Central memory CD4-positive, alpha-beta T cell (primary cell): ENCODE measurements around the gene DUOX1.

Experiments
- DNase-seq: peaks from one replicate; pipeline ENCODE4 v3.0.0; 2022

DUOX1 gene

GRCh38 chr15:45144775-45145174 is 15.0 kb downstream of the DUOX1 start:
- DNase-seq: no peak

DNA sequence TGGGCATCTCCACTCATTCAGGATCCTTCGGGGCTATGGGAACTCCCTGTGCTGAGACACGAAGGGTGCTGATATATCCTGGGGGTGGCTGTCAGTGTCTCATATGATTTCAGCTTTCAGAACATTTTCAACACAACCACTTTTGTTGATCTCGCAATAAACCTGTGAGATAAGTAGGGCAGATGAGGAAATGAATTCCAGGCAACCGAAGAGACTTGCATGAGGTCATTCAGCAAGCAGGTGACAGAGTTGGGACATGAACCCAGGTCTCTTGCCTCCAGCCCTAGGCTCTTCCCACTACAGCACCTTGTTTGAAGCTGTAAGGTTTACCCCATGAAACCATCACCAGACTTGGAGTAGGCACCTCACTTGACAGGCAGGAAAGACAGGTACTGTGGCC is 16.6 kb downstream of the DUOX1 start:
- no peak for DNase-seq

DNA sequence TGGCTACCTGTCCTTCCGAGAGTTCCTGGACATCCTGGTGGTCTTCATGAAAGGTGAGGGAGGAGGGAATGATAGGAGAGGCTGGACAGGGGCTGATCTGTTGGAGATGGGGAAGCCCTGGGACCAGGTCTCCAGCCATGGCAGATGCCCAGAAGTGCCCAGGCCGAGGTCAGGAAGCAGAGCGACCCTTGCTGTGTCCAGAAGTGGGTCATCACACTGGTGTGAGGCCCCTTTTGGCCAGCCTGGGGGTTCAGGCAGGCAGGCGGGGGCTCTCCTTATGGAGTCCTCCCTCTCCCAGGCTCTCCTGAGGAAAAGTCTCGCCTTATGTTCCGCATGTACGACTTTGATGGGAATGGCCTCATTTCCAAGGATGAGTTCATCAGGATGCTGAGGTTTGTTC is 17.8 kb downstream of the DUOX1 start:
- DNase-seq: no peak

- no peak for DNase-seq
Observed at GRCh38 chr15:45148076-45149059, 18.6 kb downstream of the DUOX1 start.

DNA sequence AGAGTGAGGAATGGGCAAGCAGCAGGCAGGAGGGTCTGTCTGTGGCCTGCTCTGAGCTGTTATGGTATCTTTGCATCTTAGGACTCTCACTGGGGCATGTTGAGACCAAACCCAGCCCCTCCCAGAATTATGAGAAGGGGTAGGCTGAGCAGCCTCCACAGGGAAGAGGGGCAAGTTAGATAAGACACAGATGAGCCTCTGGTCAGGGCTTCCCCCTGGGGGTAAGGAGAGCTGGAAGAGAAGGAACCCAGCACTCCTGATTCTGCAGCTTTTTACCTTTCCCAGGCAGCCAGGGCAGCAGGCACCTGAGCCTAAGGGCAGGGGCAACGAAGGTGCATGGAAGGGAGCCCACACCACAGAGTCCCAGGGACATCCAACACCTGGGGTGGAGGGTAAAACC is 19.3 kb downstream of the DUOX1 start:
- DNase-seq: no peak

GRCh38 chr15:45150481-45150880 is 20.7 kb downstream of the DUOX1 start:
- no peak for DNase-seq

GRCh38 chr15:45150997-45151396 is 21.2 kb downstream of the DUOX1 start:
- DNase-seq: no peak

DNA sequence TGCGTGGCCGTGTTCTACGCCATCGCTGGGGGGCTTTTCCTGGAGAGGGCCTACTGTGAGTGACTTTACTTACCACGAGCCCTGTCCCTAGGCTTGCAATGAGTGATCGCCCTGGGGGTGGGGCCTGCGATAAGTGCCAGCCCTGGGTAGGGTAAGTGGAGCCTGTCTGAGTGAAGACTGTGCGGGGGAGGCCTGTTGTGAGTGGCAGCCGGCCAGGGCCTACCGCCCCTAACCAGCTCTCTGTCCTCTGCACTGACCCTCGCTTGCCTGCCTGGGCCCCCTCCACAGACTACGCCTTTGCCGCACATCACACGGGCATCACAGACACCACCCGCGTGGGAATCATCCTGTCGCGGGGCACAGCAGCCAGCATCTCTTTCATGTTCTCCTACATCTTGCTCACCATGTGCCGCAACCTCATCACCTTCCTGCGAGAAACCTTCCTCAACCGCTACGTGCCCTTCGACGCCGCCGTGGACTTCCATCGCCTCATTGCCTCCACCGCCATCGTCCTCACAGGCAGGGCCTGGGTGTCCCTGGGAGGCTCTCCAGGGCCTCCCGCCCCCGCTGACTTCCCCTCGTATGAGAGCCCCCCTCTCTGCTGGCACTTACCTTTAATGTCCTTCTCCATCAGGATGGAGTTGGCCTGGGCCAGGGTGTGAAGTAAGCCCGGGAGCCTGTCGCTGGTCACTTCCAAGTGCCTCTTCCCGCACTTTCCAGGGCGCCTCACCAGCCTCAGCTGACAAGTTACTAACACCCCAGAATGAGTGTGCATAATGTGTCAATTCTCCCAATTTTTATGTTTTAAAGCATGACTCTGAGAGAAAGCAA is 22.4 kb downstream of the DUOX1 start:
- no peak for DNase-seq

DNA sequence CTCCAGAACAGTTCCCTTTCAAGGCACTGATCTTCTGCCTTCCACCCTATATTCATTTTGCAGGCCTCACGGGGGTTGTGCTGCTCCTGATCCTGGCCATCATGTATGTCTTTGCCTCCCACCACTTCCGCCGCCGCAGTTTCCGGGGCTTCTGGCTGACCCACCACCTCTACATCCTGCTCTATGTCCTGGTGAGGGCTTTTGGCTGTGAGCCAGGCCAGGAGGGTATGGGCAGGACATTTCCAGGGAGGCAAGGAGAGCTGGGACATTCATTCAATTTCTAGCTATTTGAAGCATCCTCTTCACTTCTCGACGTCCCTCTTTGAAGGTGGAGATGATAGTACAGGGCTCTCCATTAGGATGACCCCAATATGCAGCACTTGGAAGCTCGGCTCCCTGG is 25.9 kb downstream of the DUOX1 start:
- DNase-seq: no peak

DNA sequence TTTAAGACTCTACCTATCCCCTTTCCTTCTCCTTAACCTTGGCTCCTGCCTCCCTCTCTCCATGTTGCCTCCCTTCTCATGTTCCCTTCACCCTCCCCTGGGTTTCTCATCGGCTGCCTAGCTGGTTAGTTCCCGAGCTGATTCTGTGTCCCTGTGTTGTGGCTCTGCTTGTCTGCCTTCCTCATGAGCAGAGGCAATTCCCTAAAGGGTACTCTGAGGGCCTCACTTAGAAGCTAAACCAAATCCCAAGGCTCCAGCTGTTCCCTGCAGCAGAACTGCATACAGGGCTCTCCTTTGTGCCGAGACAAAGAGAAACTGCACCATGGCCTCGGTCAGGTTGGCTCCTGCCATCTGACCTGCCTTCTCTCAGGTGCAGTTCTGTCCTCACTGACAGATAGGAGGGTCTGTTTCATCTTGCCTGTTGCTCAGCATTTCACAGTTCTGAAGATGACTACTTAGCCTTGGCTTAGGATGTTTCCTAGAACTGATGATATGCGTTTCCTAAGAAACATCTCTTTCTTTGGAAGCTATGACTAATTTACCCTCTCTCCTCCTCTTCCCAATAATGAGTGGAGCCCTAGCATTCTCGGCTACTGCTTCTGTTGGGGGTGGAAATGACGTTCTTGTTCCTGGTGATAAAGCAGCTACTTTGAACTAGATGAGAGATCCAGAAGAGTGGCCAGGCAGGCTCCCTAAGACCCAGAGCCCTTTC is 27.1 kb downstream of the DUOX1 start:
- no peak for DNase-seq

GRCh38 chr15:45157974-45158373 is 28.2 kb downstream of the DUOX1 start:
- DNase-seq: no peak

DNA sequence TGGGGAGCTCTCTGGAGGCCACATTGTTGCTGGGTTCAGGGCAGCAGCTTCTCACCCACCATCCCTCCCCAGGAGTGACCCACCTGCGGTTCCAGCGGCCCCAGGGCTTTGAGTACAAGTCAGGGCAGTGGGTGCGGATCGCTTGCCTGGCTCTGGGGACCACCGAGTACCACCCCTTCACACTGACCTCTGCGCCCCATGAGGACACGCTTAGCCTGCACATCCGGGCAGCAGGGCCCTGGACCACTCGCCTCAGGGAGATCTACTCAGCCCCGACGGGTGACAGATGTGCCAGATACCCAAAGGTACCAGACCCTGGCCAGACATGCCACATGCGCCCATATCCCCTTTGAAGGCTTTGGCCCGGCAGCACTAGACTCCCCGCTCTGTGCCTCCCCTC is 31.9 kb downstream of the DUOX1 start:
- DNase-seq: no peak

DNA sequence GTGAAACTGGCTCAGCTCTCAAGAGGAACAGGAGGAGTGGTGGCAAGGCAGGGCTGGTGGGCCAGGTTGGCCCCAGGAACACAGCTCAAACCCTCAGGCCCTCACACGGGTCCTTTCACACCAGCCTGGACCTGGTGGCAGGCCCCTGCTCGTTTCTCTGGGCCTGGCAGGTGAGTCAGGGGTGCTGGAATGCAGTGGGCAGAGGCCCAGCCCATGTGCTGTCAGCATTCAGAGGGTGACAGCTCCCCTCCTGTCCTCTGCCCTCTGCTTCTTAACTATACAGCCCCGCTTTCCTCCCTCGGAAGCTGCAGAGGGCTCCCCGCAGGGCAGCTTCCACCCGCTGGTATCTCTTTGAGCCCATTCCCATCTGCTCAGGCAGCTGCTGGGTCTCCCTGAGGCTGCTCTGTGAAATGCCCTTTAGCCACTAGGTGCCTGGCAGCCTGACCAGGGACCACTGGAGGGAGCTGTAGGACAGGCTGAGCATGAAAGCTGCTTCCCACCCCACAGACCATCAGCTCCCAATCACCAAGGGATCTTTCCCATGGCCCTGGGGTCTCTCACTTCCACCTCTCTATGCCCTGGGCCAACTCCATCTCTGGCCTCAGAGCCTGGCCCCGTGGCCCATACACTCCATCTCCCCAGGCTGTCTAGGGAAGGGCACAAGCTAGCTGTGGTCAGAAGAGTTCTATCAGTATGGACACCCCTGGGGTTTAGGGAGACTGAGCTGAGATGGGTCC is 33.1 kb downstream of the DUOX1 start:
- peak; percentile 36 for DNase-seq

DNA sequence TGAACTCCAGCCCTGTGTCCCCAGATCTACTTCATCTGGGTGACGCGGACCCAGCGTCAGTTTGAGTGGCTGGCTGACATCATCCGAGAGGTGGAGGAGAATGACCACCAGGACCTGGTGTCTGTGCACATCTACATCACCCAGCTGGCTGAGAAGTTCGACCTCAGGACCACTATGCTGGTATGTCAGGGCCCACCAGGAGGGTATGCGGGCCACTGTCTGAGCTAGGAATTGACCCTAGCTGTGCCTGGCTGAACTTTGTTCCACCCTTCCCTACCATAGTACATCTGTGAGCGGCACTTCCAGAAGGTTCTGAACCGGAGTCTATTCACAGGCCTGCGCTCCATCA is 33.7 kb downstream of the DUOX1 start:
- no peak for DNase-seq

GRCh38 chr15:45164914-45165313 is 35.1 kb downstream of the DUOX1 start:
- no peak for DNase-seq

- no peak for DNase-seq
Observed at GRCh38 chr15:45165536-45165935, 35.7 kb downstream of the DUOX1 start.

- peak; percentile 74 for DNase-seq
Observed at GRCh38 chr15:45166834-45167630, 37.2 kb downstream of the DUOX1 start.

DNA sequence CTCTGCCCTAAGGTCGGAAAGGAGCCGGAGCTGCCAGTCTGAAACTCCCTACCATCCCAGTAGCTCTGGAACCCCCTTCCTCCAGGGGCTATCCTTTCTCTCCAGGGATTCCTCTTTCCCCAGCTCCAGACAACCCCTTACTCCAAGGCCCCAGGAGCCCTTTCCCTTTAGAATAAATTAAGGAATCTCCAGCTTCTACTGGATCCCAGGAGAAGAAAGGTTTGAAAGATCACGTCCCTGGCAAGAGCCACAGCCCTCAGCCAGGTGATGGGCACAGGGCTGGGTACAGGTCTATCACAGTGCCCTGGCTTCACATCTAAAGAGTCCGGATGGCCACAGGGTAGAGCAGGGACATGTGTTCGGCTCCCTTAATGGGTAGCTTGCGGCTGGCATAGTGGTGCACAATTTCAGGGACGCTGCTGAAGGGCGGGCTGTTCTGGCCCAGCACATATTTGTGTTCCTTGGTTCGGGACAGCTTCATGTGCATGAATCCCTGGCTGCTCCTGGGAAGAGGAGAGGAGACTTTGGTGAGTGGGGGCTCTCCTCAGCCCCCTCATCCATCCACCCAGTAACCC is 37.9 kb downstream of the DUOX1 start:
- DNase-seq: no peak

- DNase-seq: no peak
Observed at GRCh38 chr15:45168286-45168685, 38.5 kb downstream of the DUOX1 start.

DNA sequence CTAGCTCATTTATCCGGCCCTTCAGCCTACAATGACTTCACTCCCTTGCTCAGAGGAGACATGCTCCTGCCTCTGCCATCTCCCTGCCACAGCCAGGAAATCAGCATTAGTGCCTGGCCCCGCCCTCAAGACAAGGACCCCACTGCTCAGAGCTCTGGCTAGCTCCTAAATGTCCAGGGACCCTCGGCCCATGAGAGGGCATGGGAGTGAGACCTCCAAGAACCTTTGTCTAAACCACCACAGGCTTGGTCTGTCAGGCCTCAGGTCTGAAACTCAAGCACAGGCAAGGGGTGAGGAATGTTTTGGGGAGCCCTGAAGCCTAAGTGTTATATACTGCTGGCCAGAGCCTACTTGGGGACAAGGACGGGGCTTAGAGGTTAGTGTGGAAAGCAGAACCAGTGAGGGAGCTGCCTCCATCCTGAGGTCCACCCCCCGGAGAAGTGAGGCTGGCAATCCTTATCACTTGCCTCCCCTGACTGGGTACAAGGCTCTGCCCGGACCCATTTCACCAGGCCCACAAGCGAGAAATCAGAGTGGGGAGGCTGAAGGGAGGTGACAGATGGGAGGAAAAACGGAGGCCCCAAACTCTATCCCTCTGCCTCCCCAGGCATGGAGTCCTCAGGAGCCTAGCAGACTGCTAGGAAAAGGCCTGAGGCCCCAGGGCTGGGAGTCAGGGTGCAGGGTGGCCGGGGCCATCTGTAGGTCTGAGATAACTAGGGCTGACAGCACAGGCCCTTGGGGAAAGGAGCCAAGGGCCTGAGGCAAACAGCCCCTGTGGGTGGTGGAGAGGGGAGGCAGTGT is 39.2 kb downstream of the DUOX1 start:
- no peak for DNase-seq
